MM.1S (cell line): Measurements from ENCODE around the gene ZNF57.
"Not testable (repeated sequence)": the region's sequence is repeated elsewhere in the genome, so short reads cannot be mapped to it uniquely, and the experiment has no call there.

Experiments
- DNase-seq: peaks from one replicate; pipeline ENCODE4 v3.0.0-alpha.2; 2015
- H2AFZ ChIP-seq: fragments of 300-600 bp; sonication (generic); 2 replicates; pipeline ENCODE4 v1.6.0; 2016; ENCODE audit warnings: antibody characterized with exemption, low read length
- H3F3A ChIP-seq: fragments of 300-600 bp; sonication (generic); 2 replicates; pipeline ENCODE4 v1.6.1; 2016; ENCODE audit warnings: mild to moderate bottlenecking, antibody characterized with exemption, low read length, moderate library complexity, mixed read lengths; ENCODE audit not compliant: insufficient read depth
- H3K27ac ChIP-seq: fragments of 300-600 bp; sonication (generic); 2 replicates; pipeline ENCODE4 v1.5.1; 2016; ENCODE audit warnings: mild to moderate bottlenecking, low read length
- H3K27me3 ChIP-seq: fragments of 300-600 bp; sonication (generic); replicated peaks from 2 replicates; pipeline ENCODE4 v1.6.0; 2016; ENCODE audit warnings: low read length; ENCODE audit not compliant: insufficient read depth
- H3K36me3 ChIP-seq: fragments of 300-600 bp; sonication (generic); replicated peaks from 2 replicates; pipeline ENCODE4 v1.6.1; 2016; ENCODE audit warnings: mild to moderate bottlenecking, low read length, mixed read lengths; ENCODE audit not compliant: insufficient read depth
- H3K4me1 ChIP-seq: fragments of 300-600 bp; sonication (generic); 2 replicates; pipeline ENCODE4 v1.6.1; 2016; ENCODE audit warnings: low read length, mixed read lengths
- H3K4me2 ChIP-seq: fragments of 300-600 bp; sonication (generic); 2 replicates; pipeline ENCODE4 v1.6.0; 2016; ENCODE audit warnings: low read depth, low read length
- H3K4me3 ChIP-seq: fragments of 300-600 bp; sonication (generic); 2 replicates; pipeline ENCODE4 v1.5.1; 2016; ENCODE audit warnings: low read length, mixed read lengths
- H3K79me2 ChIP-seq: fragments of 300-600 bp; sonication (generic); 2 replicates; pipeline ENCODE4 v1.6.1; 2016; ENCODE audit warnings: mixed run types, low read length, mixed read lengths
- H3K9ac ChIP-seq: fragments of 300-600 bp; sonication (generic); 2 replicates; pipeline ENCODE4 v1.6.1; 2016; ENCODE audit warnings: low read length, mixed read lengths
- H3K9me2 ChIP-seq: fragments of 300-600 bp; sonication (generic); replicated peaks from 2 replicates; pipeline ENCODE4 v1.6.1; 2016; ENCODE audit warnings: mild to moderate bottlenecking, low read length, mixed read lengths; ENCODE audit not compliant: insufficient read depth
- H3K9me3 ChIP-seq: fragments of 300-600 bp; sonication (generic); replicated peaks from 2 replicates; pipeline ENCODE4 v1.6.1; 2016; ENCODE audit warnings: mild to moderate bottlenecking, low read length, mixed read lengths; ENCODE audit not compliant: insufficient read depth
- H4K20me1 ChIP-seq: fragments of 300-600 bp; sonication (generic); 2 replicates; pipeline ENCODE4 v1.6.1; 2016; ENCODE audit warnings: mild to moderate bottlenecking, low read length, moderate library complexity, mixed read lengths; ENCODE audit not compliant: insufficient read depth
- CTCF ChIP-seq: fragments of 300-600 bp; sonication (generic); IDR thresholded peaks from 2 replicates; pipeline ENCODE4 v1.5.1; 2016; ENCODE audit warnings: antibody characterized with exemption, low read length, mixed read lengths
- EZH2 ChIP-seq: fragments of 300-600 bp; sonication (generic); optimal IDR thresholded peaks from 2 replicates; pipeline ENCODE3; 2017; ENCODE audit warnings: low read depth, mild to moderate bottlenecking, antibody characterized with exemption, low read length, mixed read lengths
- EZH2phosphoT487 ChIP-seq: fragments of 300-600 bp; sonication (generic); IDR thresholded peaks from 2 replicates; pipeline ENCODE4 v1.6.1; 2018; ENCODE audit warnings: antibody characterized with exemption, low read length

Gene ZNF57

GRCh38 chr19:2960120-2960519 lies 59.4 kb downstream of the ZNF57 start:
- no peak overlapping the region for H3K4me2 ChIP-seq
- no peaks in the 10 kb centered on the region for H3K4me1 ChIP-seq
- no peaks in the 10 kb centered on the region; the same call in 1 of the 2 replicates for H4K20me1 ChIP-seq
- TF ChIP-seq EZH2 (no peak), CTCF (no peak), EZH2phosphoT487 (no peak)
- H3F3A ChIP-seq, result no peaks in the 10 kb centered on the region
- H3K36me3 ChIP-seq, result no peaks in the 10 kb centered on the region
- no peaks in the 10 kb centered on the region for H3K9me2 ChIP-seq
- peaks cover 61% of the 10 kb centered on the region for H3K27me3 ChIP-seq
- no peak overlapping the region for H3K4me3 ChIP-seq
- no peak overlapping the region for H3K9ac ChIP-seq
- H2AFZ ChIP-seq, result no peak overlapping the region
- DNase-seq, result no peak
- H3K9me3 ChIP-seq, result no peaks in the 10 kb centered on the region
- H3K27ac ChIP-seq, result no peak overlapping the region
- H3K79me2 ChIP-seq, result no peaks in the 10 kb centered on the region

- no peak overlapping the region for H3K4me3 ChIP-seq
- TF ChIP-seq EZH2 (no peak), CTCF (peak; percentile 62), EZH2phosphoT487 (no peak)
- H3K4me1 ChIP-seq, result no peaks in the 10 kb centered on the region
- no peak overlapping the region for H3K4me2 ChIP-seq
- no peaks in the 10 kb centered on the region for H3K9me3 ChIP-seq
- H2AFZ ChIP-seq, result no peak overlapping the region
- no peaks in the 10 kb centered on the region for H3K9me2 ChIP-seq
- H3K36me3 ChIP-seq, result no peaks in the 10 kb centered on the region
- peaks cover 65% of the 10 kb centered on the region for H3K27me3 ChIP-seq
- no peaks in the 10 kb centered on the region for H3K79me2 ChIP-seq
- H3K27ac ChIP-seq, result no peak overlapping the region
- peak; percentile 58 for DNase-seq
- no peaks in the 10 kb centered on the region for H3F3A ChIP-seq
- no peak overlapping the region for H3K9ac ChIP-seq
- H4K20me1 ChIP-seq, result no peaks in the 10 kb centered on the region
Observed at GRCh38 chr19:2962018-2962670, 61.4 kb downstream of the ZNF57 start.

- H3F3A ChIP-seq, result no peaks in the 10 kb centered on the region
- H3K27me3 ChIP-seq, result peaks cover 64% of the 10 kb centered on the region
- no peak overlapping the region for H3K9ac ChIP-seq
- H3K27ac ChIP-seq, result no peak overlapping the region
- DNase-seq, result no peak
- H2AFZ ChIP-seq, result no peak overlapping the region
- H3K4me1 ChIP-seq, result no peaks in the 10 kb centered on the region
- H3K9me2 ChIP-seq, result no peaks in the 10 kb centered on the region
- no peaks in the 10 kb centered on the region for H4K20me1 ChIP-seq
- H3K79me2 ChIP-seq, result no peaks in the 10 kb centered on the region
- TF ChIP-seq CTCF, result no peak
- TF ChIP-seq EZH2, result no peak
- no peak for TF ChIP-seq EZH2phosphoT487
- no peak overlapping the region for H3K4me2 ChIP-seq
- H3K9me3 ChIP-seq, result no peaks in the 10 kb centered on the region
- H3K36me3 ChIP-seq, result no peaks in the 10 kb centered on the region
- no peak overlapping the region for H3K4me3 ChIP-seq
Observed at GRCh38 chr19:2963122-2963521, 62.4 kb downstream of the ZNF57 start.

- not testable (repeated sequence) for H3K4me3 ChIP-seq, H3K36me3 ChIP-seq, H3K79me2 ChIP-seq, H3K9ac ChIP-seq, H3K4me2 ChIP-seq, H4K20me1 ChIP-seq, H2AFZ ChIP-seq, H3K4me1 ChIP-seq, H3F3A ChIP-seq, H3K27ac ChIP-seq, H3K9me3 ChIP-seq, DNase-seq, H3K9me2 ChIP-seq
- peaks cover 66% of the 10 kb centered on the region for H3K27me3 ChIP-seq
Observed at GRCh38 chr19:2963631-2964030, 62.9 kb downstream of the ZNF57 start.
